A172 (cell line): ENCODE measurements around the gene EIF5A2. TPM values are rescaled to one million over a fixed set of nuclear protein-coding genes. Genes with fewer than 3 reads are reported as not detected.

Experiments
- DNase-seq: peaks from one replicate; pipeline ENCODE4 v3.0.0-alpha.2; 2015; ENCODE audit warnings: low spot score
- total RNA-seq: library from RNA; depleted of rRNA; stranded (reverse); fragments of >200 nt; shearing (Covaris generic); gene quantifications from 2 replicates; pipeline ENCODE4 v1.2.3, GENCODE V29; 2014; rRNA removed

The EIF5A2 gene
- total RNA-seq, 1 experiment from 2014 or later, result 35.8 TPM

DNA sequence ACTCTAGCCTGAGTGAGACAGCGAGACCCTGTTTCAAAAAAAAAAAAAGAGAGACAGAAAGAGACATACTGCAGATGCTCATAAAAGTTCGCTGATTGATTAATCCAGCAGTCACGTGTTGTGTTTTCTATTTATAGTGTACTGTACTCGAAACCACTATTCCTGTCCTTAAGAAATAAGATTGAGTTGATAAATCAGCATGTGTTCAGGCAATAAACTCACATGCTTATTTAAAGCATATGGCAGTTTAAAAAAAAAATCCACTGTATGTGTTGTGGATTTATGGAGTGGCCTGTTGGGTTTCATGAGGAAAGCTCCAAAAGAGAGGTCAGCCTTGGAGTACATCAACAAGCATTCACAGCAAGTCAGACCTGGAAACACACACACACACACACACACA is 56.1 kb downstream of the EIF5A2 start:
- no peak for DNase-seq

DNA sequence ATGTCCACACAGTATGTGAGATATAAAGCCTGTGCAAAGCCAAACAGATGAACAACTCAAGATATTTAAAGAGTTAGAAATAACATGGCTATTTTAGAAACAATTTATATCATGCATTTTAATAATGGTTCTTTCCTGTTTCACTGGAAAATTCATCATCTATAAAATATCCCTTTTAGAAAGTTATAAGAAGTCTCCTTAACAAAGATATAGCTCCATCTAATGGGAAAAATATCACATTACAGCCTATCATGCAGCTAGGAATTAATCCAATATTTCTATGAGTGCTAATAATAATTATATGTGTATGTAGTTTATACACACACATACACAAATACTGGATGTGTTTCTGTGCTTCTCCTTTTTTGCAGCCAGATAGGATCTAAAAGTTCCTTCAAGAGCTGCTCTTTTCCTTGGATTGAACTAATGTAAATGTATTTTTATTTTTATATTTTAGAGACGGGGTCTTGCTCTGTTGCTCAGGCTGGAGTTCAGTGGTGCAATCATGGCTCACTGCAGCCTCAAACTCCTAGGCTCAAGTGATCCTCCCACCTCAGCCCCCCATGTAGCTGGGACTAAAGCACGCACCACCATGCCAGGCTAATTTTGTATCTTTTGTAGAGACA is 60.0 kb downstream of the EIF5A2 start:
- peak; percentile 14 for DNase-seq

DNA sequence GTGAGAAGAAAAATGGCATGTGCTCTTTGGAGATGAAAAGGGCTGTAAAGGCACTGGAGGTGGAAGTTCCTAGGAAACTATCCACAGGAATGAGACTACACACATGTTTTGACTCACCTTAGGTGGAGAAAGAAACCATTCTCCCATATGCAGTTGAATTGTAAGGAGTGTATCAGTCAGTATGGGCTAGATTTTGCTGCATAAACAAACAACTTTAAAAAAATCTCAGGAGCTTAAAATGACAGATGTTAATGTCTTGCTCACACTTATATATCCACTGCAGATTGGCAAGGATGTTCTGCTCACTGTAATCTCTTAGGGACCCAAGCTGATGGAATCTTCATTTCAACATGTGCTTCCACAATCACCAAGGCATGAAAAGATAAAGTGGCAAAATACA is 64.1 kb downstream of the EIF5A2 start:
- DNase-seq, result no peak

DNA sequence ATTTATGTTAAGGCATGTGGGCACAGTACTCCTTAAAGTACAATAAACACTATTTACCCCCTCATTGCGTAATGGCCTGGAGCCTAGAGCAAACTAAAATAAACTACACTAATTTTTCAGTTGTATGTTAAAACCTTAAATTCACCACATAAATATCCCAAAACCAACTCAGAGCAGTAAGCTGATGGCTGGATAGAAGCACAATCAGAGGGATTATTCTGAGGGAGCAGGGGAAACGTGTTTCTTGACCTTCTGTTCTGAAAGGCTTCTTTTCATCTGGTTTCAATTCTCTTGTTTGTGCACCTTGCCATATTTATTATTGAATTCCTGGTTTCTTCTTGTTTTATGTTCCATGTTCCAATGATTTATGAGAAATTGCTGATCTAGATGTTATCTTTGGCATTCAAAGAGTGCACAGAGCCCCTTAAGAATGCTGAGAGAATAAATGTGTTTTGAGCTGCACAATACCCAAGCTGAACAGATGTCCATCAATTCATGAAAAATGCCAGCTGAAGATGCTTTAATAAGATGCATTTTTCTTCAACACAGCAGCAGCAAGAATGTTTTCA is 68.1 kb downstream of the EIF5A2 start:
- DNase-seq, result no peak

DNA sequence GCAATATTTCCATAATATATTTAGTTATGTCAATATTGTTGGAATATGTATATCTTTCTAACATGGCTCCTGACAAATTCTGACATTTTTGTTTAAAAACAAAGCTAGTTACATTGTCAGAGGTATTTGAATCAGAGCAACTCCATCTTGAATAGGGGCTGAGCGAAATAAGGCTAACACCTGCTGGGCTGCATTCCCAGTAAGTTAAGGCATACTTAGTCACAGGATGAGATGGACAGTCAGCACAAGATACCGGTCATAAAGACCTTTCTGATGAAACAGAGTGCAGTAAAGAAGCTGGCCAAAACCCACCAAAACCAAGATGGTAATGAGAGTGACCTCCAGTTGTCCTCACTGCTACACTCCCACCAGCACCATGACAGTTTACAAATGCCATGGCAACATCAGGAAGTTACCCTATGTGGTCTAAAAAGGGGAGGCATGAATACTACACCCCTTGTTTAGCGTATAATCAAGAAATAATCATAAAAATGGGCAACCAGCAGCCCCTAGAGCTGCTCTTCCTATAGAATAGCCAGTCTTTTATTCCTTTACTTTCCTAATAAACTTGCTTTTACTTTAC is 68.8 kb downstream of the EIF5A2 start:
- DNase-seq, result no peak

Other genes with a start within 250 kb of the EIF5A2 start
- gene RPL22L1, start 38.4 kb downstream of the EIF5A2 start, total RNA-seq, result 621 and 649 TPM in 2 replicates
- 0.07 TPM in 2 replicates for gene SLC2A2, start 118.1 kb upstream of the EIF5A2 start, total RNA-seq